K562 (cell line): ENCODE measurements around the gene PPP1R2B. TPM values are rescaled to one million over a fixed set of nuclear protein-coding genes. Genes with fewer than 3 reads are reported as not detected.

ENCODE experiments used
- COPS2 ChIP-seq: fragments of 450-650 bp; conservative IDR thresholded peaks from 2 replicates; pipeline ENCODE4 v1.6.1; 2016; ENCODE audit warnings: mild to moderate bottlenecking, moderate library complexity
- EZH2 ChIP-seq: IDR thresholded peaks from 2 replicates; pipeline ENCODE4 v1.6.1; 2012; ENCODE audit warnings: low read depth, mild to moderate bottlenecking, inconsistent platforms, low read length, borderline replicate concordance
- HNRNPL ChIP-seq: fragments of 200-400 bp; formaldehyde crosslinking; IDR thresholded peaks from 2 replicates; pipeline ENCODE4 v1.6.1; 2017; ENCODE audit warnings: low read depth, mild to moderate bottlenecking, low read length
- JUND ChIP-seq, 2 experiments: IDR thresholded peaks; 2 replicates in 1 of 2; 3 replicates in 1 of 2; pipeline ENCODE4 v1.6.1; 2011; ENCODE audit warnings: borderline replicate concordance in 2 of 2, low read depth in 2 of 2, low read length in 2 of 2, improper control_type of control experiment in 1 of 2, missing biosample characterization in 1 of 2, missing genetic modification characterization in 1 of 2, missing genetic modification reagents in 1 of 2
- PHB ChIP-seq: fragments of 250-450 bp; sonication (Bioruptor Pico); IDR thresholded peaks from 2 replicates; pipeline ENCODE4 v1.5.0; 2021
- POLR2A ChIP-seq: fragments of 450-650 bp; conservative IDR thresholded peaks from 2 replicates; pipeline ENCODE4 v1.6.1; 2016
- PRMT5 ChIP-seq: sonication (generic); formaldehyde crosslinking; IDR thresholded peaks from 2 replicates; pipeline ENCODE4 v1.5.0; 2020; ENCODE audit warnings: missing genetic modification reagents
- PRPF4 ChIP-seq: fragments of 200-400 bp; formaldehyde crosslinking; IDR thresholded peaks from one replicate; pipeline ENCODE4 v1.6.1; 2017; ENCODE audit warnings: low read length, low read depth, mild to moderate bottlenecking; ENCODE audit not compliant: insufficient read depth, poor library complexity, severe bottlenecking
- TCF7L2 ChIP-seq: fragments of 150-350 bp; IDR thresholded peaks from 2 replicates; pipeline ENCODE4 v1.6.1; 2016; ENCODE audit warnings: low read depth, mild to moderate bottlenecking, low read length, moderate library complexity
- ZBTB8A ChIP-seq: fragments of 450-650 bp; IDR thresholded peaks from 2 replicates; pipeline ENCODE4 v1.6.1; 2018; ENCODE audit warnings: mild to moderate bottlenecking, moderate library complexity; ENCODE audit not compliant: partially characterized antibody
- ZNF263 ChIP-seq: sonication (generic); formaldehyde crosslinking; IDR thresholded peaks from 2 replicates; pipeline ENCODE4 v1.8.0; 2022; ENCODE audit warnings: mild to moderate bottlenecking, missing genetic modification reagents, borderline replicate concordance
- polyA plus RNA-seq, 8 experiments: library from polyadenylated mRNA; depleted of rRNA in 4 of 8; stranded (reverse) in 5 of 8; unstranded in 3 of 8; fragments of >200 nt; fragmentation: Nextera tagmentation in 2 of 8; fragmentation: Illumina TruSeq in 1 of 8; extraction: Ambion mirVana in 2 of 8; extraction: Trizol in 1 of 8; gene quantifications; 2 replicates each; pipeline versions ENCODE4 v1.2.1 to v1.2.3, GENCODE V29; 2011 to 2014; ENCODE audit warnings: inconsistent platforms in 1 of 8, missing spikeins in 1 of 8
- total RNA-seq, 7 experiments: library from RNA; depleted of rRNA in 6 of 7; stranded (reverse); fragments of >200 nt in 6 of 7; fragmentation: Illumina TruSeq in 2 of 7; extraction: Trizol in 2 of 7; gene quantifications; 2 replicates each; pipeline versions ENCODE4 v1.2.1 to v1.2.3, GENCODE V29; 2011 to 2021; ENCODE audit warnings: low replicate concordance in 1 of 7
- TF ChIP-seq, protein P1 (sequence below): sonication (generic); formaldehyde crosslinking; IDR thresholded peaks from 2 replicates; pipeline ENCODE4 v1.9.0; 2022; ENCODE audit warnings: mild to moderate bottlenecking, missing genetic modification reagents
- TF ChIP-seq, protein P2 (sequence below): IDR thresholded peaks from 3 replicates; pipeline ENCODE4 v1.6.1; 2011; ENCODE audit warnings: borderline replicate concordance, mild to moderate bottlenecking; ENCODE audit not compliant: insufficient read length, insufficient read depth

Gene PPP1R2B
- total and polyA plus RNA-seq, 9 of the 15 experiments (the other 6 are each of a cell fraction or from before 2014, with no cell fraction given), result 0.06 to 0.11 TPM; not detected in 7

DNA sequence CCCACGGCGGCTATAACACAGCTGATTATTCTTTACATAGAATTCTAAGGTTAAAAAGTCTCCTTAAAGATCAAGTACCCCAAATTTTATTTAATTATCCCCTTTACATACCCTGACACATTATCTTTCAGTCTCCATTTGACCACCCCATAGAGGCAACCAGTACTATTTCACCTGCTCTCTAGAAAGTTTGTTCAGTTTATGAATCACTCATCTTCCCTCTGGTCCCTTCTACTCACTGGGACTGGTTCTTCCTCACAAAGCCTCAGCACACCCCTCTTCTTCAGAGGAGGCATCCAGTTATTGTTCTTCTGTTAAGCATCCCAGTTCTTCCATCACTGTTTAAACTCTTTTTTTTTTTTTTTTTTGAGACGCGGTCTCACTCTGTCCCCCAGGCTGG is 42.8 kb downstream of the PPP1R2B start (continued):
- TF ChIP-seq PRPF4 (no peak), TCF7L2 (no peak), HNRNPL (no peak), PRMT5 (CRISPR knock-in tag) (no peak), EZH2 (no peak), JUND (IDR thresholded peaks at IDR 0.05; ENCODE audit: borderline replicate concordance, low read depth, low read length) (no peak), JUND (tag; IDR thresholded peaks at IDR 0.05; ENCODE audit: borderline replicate concordance, low read depth, low read length) (no peak), POLR2A (no peak), COPS2 (no peak), PHB (CRISPR knock-in tag) (no peak), ZNF263 (CRISPR knock-in tag) (no peak), ZBTB8A (no peak)
- TF ChIP-seq, protein P1, sequence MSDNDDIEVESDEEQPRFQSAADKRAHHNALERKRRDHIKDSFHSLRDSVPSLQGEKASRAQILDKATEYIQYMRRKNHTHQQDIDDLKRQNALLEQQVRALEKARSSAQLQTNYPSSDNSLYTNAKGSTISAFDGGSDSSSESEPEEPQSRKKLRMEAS (CRISPR knock-in tag), result no peak
- TF ChIP-seq, protein P2, sequence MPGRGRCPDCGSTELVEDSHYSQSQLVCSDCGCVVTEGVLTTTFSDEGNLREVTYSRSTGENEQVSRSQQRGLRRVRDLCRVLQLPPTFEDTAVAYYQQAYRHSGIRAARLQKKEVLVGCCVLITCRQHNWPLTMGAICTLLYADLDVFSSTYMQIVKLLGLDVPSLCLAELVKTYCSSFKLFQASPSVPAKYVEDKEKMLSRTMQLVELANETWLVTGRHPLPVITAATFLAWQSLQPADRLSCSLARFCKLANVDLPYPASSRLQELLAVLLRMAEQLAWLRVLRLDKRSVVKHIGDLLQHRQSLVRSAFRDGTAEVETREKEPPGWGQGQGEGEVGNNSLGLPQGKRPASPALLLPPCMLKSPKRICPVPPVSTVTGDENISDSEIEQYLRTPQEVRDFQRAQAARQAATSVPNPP, result no peak
